ENCODE data around the gene CD38.
"Not testable (repeated sequence)": the region's sequence is repeated elsewhere in the genome, so short reads cannot be mapped to it uniquely, and the experiment has no call there.

The CD38 gene

GRCh38 chr4:15778289-15779241 lies at the start of gene CD38:
CD38 (plus strand) TSS chr4:15778328; CDS start chr4:15778415, 87 bp downstream.
- DNase-seq (ENCODE audit: low read depth in 1 of 2, low spot score in 1 of 2), result peak in 1 of 2 donors; percentile 21

DNA sequence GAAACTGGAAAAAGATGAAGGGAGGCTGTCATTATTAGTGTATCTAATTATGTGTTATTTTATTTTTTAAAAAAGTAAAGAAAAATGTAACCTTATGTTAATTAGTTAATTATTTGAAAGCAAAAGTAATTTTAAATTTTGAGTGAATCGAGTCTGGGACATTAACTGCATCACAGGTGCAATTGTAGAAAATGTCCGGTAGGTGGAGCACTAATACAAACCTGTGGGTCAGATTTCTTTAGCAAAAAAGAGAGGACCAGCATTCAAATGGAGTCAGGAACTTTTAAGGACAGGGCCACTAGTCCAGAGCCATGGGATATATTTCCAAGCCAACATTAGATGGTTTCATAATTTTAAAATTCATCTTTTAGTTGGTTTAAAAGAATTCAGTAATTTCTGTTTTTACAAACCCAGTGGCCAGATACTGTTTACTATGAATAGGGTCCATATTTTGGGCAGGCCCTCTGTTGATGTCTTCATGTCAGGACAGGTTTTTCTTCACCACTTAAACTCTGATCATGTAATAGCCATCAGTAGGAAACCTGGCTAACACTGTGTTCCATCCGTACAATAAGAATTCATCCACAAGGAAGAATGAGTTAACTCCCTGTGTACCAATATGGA lies 48.1 kb upstream of the CD38 start:
- DNase-seq (ENCODE audit: low read depth in 1 of 2, low spot score in 1 of 2), result no peak

DNA sequence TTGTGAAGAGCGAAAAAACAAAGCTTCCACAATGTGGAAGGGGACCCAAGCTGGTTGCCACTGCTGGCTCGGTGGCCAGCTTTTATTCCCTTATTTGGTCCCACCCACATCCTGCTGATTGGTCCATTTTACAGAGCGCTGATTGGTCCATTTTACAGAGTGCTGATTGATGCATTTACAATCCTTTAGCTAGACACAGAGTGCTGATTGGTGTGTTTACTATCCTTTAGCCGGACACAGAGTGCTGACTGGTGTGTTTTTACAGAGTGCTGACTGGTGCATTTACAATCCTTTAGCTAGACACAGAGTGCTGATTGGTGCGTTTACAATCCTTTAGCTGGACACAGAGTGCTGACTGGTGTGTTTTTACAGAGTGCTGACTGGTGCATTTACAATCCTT lies 45.1 kb upstream of the CD38 start:
- not testable (repeated sequence) for DNase-seq (ENCODE audit: low read depth in 1 of 2, low spot score in 1 of 2)

DNA sequence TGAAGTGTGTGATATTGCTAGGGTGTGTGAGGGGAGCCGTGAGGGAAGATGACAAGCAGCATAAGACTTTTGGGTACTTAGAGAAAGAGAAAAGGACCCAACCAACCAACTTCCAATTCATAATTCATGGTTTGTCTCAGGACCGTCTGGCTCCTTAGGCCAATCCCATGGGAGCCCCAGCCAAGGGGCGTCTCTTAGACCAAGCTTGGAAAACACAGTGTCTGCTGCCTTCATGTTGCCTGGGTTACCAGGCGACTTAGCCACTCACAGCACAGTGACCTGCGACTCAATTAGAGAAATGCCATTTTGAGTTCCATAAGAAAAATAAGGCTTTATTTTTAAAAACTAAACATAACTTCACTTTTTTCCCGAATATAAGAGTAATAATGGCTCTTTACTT lies 42.6 kb upstream of the CD38 start:
- no peak for DNase-seq (ENCODE audit: low read depth in 1 of 2, low spot score in 1 of 2)

GRCh38 chr4:15736514-15737050 lies 41.5 kb upstream of the CD38 start:
- no peak for DNase-seq (ENCODE audit: low read depth in 1 of 2, low spot score in 1 of 2)

DNA sequence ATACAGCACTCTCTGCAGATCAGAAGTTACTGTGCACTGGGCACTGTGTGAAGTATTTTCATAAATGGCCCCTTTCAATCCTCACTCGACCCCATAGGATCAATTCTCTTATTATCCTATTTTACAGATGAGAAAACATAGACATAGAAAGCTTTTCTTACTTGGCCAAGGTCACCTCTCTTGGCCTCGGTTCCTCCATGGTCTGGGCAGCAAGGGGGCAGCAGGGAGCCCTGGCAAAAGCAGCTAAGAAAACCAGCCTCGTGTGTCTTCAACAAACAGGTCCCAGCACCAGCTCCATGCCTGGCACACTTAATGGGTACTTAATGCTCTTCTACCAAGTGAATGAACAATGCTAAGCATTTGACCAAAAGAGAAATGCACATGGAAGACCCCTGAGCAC lies 40.9 kb upstream of the CD38 start:
- no peak for DNase-seq (ENCODE audit: low read depth in 1 of 2, low spot score in 1 of 2)

DNA sequence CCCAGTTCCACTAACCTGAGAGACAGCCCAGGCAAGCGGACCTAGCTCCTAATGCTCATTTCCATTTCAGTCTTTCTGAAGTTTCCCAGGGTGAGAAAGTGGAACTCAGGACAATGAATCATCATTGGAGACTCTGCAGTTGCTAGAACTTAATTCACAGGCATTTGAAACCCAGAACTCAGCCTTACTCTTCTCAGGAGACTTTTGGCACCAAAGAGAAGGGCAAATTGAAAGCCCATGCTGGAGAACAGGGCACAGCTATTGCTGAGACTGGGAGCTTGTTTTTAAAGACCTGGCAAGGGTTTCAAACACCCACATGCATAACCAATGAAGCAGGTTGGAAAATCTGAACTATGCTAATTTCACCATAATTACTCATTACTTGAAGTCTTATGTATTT lies 39.3 kb upstream of the CD38 start:
- DNase-seq (ENCODE audit: low read depth in 1 of 2, low spot score in 1 of 2), result no peak

- no peak for DNase-seq (ENCODE audit: low read depth in 1 of 2, low spot score in 1 of 2)
Observed at GRCh38 chr4:15740764-15741404, 37.2 kb upstream of the CD38 start.

GRCh38 chr4:15742083-15742582 lies 36.0 kb upstream of the CD38 start:
- no peak for DNase-seq (ENCODE audit: low read depth in 1 of 2, low spot score in 1 of 2)

- DNase-seq (ENCODE audit: low read depth in 1 of 2, low spot score in 1 of 2), result no peak
Observed at GRCh38 chr4:15742637-15743036, 35.5 kb upstream of the CD38 start.

- no peak for DNase-seq (ENCODE audit: low read depth in 1 of 2, low spot score in 1 of 2)
Observed at GRCh38 chr4:15744016-15744545, 34.0 kb upstream of the CD38 start.

- DNase-seq (ENCODE audit: low read depth in 1 of 2, low spot score in 1 of 2), result no peak
Observed at GRCh38 chr4:15746110-15746509, 32.0 kb upstream of the CD38 start.

- DNase-seq (ENCODE audit: low read depth in 1 of 2, low spot score in 1 of 2), result no peak
Observed at GRCh38 chr4:15749001-15749400, 29.1 kb upstream of the CD38 start.

GRCh38 chr4:15751153-15751552 lies 27.0 kb upstream of the CD38 start:
- no peak for DNase-seq (ENCODE audit: low read depth in 1 of 2, low spot score in 1 of 2)

DNA sequence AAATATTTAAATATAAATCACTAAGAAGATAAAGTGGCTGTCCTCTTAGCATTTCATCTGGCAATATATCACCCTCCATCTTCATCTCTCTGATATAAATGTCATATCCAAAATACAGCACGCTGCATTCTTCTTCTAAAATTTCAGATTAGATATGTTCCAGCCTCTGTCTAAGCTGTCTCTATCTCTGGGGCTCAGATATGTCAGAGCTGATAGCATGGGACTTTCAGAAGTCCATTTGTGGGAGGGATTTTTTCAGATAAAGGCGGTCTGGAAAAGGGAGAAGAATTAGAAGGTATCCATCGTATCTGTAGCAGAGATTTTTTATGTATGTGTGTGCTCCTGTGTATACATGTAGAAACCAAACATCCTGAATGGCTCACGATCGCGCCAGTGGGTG lies 25.0 kb upstream of the CD38 start:
- no peak for DNase-seq (ENCODE audit: low read depth in 1 of 2, low spot score in 1 of 2)

DNA sequence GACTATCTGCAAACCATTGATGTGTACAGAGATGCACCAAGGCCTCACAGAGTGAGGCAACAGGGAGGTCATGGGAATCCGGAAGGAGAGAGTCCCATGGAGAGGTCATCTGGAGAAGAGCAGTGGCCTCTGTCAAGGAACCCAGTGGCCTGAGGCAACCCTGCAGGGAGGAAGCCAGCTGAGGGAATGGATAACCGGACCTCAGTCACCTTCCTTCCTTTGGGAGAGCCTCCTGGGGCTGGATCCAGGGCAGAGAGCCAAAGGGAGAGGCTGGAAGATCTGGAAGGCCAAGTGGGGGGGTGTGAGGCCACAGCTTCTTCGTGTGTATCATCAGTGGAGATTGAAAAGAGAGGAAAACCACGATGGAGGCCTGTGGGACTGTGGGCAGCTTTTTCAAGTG lies 24.3 kb upstream of the CD38 start:
- DNase-seq (ENCODE audit: low read depth in 1 of 2, low spot score in 1 of 2), result no peak

GRCh38 chr4:15754323-15754722 lies 23.8 kb upstream of the CD38 start:
- no peak for DNase-seq (ENCODE audit: low read depth in 1 of 2, low spot score in 1 of 2)

GRCh38 chr4:15755321-15756155 lies 22.6 kb upstream of the CD38 start:
- DNase-seq (ENCODE audit: low read depth in 1 of 2, low spot score in 1 of 2), result peak in 1 of 2 donors; percentile 29

DNA sequence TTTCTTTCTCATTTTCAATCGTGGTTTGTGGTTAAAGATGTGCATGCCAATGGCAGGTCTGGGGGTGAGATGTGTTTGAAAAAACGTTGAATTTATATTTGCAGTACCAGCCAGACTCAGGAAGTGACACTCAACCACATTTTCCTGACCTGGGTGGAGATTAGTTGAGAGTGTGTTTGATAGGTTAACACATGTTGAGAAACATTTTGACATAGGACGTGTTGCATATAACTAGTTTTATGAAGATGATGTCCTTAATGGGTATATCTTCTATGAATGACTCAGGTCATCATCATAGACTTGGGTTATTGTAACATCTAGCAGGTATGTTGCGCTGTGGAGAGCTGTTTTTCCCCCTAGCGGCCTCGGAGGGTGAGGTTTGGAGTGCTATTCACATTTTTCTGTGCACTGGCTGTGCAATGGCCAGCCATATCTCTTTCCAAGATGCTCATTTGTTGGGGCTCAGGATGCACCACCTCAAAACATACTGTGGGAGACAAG lies 21.7 kb upstream of the CD38 start:
- DNase-seq (ENCODE audit: low read depth in 1 of 2, low spot score in 1 of 2), result peak; percentile 28 to 65

DNA sequence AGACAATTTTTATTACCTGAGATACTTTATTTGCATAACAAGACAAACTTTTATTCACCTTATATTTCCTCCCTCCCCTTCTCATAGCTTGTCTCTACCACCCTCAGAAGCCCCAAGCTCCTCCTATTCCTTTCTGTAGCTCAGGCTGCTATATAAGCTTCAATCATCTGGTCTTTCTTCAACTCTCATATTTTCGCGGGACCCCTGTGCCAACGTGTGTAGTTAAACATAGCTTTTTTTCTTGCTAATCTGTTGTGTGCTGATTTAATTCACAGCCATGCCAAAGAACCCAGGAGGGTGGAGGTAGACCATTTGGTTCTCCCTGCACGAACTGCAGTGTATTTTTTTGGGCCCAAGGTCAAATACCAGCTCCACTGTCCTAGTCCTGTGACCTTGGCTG lies 21.1 kb upstream of the CD38 start:
- DNase-seq (ENCODE audit: low read depth in 1 of 2, low spot score in 1 of 2), result no peak

Measured in activated T-helper 1 cell treated with anti-CD3 and anti-CD28 coated beads, Interleukin-2, amount 50 U/mL, for 16 hours (primary cell).